HG03342 (cell line): ENCODE results near the gene AGFG2.

Experiments
- ATAC-seq: cut with Tn5 transposase; IDR thresholded peaks from one replicate; pipeline ENCODE4 v1.9.1; 2021; ENCODE audit warnings: mild to moderate bottlenecking, moderate library complexity; ENCODE audit not compliant: unreplicated experiment

Gene AGFG2

DNA sequence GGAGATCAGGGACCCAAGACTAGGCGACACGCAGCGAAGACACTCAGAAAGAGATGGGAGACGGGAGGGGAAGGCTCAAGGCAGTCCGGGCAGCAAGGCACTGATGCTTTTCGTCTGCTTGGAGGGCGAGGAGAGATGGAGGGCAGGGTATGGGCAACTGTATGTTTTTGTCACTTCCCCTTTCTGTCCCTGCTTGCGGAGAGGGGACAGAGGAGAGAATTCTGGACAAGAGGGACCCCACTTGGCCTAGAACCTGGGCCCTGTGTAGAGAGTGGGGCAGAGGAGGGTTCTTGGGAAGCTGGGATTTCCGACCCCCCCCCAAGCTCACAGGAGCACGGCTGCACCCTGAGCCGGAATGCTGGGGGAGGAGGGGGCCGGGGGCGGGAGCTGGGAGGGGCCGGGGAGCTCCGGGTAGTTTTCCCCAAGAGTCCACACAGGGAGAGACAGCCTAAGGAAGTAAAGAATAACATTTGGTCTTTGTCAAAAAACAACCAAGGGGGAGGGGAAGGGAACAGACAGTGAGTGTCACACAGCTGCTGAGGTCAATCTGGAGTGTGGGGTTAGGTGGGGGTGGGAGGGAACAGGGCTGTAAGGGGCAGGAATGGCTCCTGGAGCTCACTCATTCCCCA is 45.2 kb downstream of the AGFG2 start:
- ATAC-seq: no peak

DNA sequence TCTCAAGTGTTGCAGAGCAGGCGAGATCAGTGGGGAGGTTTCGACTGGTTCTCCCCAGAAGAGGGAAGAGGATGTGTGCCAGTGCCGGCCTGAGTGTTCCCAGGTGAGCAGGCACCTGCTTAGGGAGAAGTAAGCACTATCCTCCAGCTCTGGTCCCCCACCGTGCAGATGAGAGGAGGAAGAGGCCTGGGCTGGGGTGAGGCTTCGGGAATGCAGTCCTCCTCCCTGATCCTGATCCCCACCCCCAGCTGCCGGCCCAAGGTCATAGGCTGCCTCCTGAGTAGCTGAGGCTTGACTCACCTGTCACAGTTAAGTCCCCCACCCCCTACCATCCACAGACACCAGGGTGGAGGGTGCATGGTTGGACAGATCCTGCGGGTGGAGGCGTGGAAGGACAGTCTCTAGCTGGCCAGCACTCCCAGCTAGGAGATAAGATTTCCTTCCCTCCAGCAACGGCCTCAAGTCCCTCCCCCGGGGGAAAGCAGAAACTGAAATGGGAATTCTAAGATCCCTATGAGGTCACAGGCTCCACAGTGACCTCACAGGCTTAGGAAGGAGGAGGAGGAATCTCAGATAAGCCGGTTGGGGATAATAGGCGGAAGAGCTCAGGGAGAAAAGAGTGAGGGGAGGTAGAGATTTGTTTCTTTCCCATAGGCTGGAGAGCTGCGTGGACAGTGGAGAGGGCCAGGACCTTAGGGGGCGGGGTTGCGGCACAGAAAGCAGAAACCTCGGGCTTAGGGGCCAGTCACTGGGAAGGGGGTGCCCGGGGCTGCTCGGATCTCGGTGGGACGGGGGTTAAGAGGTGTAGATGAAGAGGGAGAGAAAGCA is 45.9 kb downstream of the AGFG2 start:
- ATAC-seq: no peak

DNA sequence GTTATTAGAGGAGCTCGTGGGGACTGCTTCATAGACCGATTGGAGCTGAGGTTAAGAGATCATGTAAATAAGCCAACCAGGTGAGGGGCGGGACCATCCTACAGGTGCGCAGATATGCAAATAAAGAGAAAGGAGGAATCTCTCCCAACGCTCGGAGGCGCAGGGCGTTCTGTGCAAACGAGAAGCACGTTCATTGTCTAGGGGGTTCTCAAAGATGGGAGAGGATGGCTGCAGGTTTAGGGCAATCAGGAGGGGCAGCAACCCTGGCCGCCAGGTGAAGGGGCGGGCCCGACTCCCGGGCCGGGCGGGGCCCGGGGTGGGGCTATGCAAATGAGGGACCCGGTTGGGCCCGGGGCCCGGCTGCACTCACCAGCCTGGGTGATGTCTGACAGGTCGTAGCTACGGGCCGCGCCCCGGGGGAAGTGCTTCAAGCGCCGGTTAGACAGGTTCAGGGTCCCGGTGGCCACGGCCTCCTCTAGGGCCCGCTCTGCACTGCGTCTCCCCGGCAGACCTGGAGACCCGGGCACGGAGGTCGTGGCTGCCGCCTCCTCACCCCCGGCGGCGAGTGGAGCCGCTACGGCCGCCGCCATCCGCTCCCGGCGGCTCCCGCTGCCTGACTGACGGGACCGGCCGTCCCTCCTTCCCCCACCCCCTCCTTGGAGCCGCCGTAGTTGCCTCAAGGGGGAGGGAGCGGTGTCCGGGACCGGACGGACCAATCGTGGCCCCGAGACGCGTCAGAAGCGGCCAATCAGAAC is 46.7 kb downstream of the AGFG2 start, which contains the start of gene LRCH4:
Gene LRCH4, minus strand, starts transcription at position 619 of the 755 bp plus-strand sequence. Its CDS starts 29 bp downstream, at position 590.
- peak; percentile 15 for ATAC-seq

DNA sequence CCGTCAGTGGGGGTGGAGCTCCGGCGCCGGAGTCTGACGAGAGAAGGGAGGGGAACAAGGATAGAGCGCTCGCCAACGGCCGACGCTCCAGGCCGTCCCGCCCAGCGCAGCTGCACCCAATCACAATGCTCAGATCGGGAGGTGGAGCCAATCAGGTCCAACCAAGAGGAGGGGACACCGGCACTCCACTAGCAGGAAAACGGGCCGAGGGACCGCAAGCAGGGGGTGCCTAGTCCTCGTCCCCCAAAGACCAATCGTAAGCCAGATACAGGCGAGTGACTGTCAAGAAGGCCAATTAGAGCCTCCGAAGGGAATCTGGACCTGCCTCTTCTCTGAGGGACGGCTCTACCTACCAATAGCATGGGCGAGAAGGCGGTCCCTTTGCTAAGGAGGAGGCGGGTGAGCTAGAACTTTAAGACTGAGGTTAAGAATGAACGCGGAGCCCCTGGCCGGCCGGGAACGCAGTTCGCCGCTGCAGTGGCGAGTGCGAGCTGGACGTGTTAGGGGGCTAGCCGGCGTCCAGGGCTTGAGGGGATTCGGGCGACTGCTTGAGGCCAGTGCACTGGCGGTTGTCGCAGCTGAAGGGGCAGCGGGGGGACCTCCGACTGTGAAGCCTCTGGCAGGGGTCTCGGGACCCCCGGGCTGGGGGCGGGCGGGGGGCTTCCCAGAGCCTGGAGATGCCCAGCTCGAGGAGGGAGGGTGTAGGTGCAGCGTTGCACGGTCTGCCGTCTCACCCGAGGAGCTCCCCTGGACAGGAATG is 47.4 kb downstream of the AGFG2 start, which contains the start of gene FBXO24:
Gene FBXO24, plus strand, starts transcription at position 63 of the 760 bp plus-strand sequence. Its CDS starts 298 bp downstream, at position 361.
- ATAC-seq: peak; percentile 86

DNA sequence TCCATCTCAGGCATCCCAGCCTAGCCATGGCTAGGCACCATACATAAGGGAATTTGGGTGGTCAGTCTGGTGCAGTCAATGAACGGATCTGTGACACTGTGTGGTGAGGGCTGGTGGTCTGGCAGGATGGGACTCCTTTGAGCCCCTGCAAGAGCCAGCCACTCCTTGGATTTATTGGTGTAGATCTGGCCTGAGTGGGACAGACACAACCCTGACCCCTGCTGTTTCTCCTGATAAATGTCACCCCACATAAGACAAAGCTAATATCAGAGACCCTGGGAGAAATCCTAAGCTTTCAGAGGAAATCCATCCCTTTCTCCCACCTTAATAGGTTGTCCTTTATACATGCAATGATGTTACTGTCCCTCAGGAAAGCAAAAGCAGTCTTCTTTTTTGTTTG is 49.4 kb downstream of the AGFG2 start:
- no peak for ATAC-seq

DNA sequence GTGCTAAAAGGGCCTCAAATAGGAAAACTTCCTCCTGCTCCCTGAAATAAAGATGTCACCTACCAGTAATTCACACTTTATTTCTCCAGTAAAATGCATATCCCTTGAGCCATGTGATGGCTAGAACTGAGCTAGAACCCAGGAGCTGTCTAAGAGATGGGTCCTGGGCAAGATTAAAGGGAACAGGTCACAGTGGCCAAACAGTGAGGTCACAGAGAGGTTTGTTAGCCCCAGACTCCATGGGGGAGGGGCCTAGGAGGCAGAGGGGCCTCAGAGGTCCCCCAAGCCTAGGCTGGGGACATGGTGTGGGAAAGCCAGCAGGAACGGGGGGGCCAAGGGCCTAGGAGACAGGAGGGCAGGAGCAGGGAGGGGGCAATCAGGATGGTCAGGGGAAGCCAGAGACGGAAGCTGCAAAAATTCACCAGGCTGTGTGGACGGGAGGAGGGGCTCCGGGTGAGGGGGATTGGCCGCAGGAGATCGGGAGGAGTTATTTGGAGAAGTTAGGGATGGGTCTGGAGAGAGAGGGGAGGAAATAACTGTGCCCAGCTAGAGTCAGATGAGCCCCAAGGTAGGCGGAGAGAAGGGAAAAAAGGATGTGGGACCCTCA is 50.4 kb downstream of the AGFG2 start:
- no peak for ATAC-seq

DNA sequence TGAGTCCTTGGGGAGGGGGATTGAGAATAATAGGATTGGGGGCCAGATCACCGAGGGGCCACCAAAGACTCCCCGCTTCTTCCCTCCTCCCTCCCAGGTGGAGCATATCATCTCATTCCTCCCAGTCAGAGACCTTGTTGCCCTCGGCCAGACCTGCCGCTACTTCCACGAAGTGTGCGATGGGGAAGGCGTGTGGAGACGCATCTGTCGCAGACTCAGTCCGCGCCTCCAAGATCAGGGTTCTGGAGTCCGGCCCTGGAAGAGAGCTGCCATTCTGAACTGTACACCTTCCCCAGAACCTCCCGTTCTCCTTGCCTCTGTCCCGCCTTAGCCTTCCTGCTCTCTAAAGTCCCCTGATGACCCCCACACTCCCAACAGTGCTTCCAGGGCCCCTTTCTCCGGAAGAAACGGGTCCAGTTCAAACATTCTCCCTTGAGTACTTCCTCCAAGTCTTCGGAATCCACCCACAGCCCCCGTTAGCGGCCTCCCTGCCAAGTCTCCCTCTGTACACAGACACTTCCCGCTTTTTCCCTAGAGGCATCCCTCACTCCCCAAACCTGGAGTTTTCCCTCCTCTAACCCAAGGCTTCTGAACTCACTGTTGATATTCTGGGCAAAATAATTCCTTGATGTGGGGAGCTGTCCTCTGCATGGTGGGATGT is 51.2 kb downstream of the AGFG2 start:
- no peak for ATAC-seq

DNA sequence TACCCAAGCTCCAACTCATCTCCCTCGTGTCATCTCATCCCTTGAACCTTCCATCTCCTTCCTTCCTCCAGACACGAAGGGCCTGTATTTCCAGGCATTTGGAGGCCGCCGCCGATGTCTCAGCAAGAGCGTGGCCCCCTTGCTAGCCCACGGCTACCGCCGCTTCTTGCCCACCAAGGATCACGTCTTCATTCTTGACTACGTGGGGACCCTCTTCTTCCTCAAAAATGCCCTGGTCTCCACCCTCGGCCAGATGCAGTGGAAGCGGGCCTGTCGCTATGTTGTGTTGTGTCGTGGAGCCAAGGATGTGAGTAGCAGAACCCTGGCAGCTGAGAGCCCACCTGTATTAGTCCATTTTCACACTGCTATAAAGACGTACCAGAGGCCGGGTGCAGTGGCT is 52.6 kb downstream of the AGFG2 start:
- no peak for ATAC-seq

DNA sequence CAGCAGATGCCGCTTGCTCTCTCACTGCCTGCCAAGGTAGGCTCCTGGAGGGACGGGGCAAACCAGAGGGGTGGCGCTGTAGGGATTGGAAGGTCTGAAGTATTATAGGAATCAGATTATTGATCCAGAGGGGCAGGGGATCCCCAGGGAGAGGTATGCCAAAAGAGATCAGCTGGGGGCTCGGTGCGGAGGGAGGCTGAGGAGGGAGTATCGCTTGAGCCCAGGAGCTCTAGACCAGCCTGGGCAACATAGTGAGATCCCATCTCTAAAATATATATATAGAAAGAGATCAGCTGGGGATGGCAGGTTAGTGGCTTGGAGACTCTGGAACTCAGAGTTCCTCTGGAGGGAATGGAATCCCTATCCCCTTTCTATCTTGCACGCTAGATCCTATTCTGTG is 56.2 kb downstream of the AGFG2 start:
- no peak for ATAC-seq

DNA sequence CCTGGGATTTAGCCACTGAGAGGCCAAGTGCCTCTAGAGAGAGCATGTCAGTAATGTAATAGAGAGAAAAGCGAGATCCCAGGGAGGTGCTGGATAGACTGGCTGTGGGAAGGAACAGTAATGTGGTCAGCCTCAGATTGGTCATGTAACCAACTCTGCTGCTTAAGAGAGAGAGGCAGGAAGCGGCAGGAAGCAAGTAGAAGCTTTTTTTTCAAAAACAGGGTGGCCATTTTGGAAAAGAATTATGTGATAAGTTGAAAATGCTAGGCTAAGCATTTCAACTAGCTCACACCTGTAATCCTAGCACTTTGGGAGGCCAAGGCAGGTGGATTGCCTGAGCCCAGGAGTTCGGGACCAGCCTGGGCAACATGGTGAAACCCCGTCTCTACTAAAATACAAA is 59.4 kb downstream of the AGFG2 start:
- ATAC-seq: no peak

DNA sequence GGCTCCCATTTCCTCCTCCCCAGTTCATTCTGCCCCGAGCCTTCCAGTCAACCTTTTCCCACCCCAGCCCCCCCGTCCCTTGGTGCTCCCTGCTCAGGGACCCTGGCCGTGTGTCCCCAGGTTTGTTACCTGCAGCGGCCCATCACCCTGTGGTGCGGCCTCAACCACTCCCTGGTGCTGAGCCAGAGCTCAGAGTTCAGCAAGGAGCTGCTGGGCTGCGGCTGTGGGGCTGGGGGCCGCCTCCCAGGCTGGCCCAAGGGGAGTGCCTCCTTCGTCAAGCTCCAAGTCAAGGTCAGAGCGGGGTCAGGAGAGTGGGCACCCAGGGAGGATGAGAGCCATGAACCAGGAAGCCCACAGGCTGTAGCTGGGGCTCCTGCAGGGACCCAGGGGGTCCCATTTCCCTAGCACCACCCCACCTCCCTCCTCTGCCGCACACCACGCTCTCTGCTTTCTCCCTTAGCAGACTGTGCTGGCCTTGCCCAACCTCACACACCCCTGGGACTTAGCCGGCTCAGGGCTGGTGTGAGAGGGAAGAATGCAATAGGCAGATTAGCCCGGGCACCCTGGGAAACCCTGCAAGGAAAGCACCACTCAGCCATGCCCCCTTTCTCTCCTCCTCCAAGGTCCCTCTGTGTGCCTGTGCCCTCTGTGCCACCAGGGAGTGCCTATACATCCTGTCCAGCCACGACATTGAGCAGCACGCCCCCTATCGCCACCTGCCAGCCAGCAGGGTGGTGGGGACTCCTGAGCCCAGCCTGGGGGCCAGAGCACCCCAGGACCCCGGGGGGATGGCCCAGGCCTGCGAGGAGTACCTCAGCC is 61.1 kb downstream of the AGFG2 start:
- no peak for ATAC-seq

DNA sequence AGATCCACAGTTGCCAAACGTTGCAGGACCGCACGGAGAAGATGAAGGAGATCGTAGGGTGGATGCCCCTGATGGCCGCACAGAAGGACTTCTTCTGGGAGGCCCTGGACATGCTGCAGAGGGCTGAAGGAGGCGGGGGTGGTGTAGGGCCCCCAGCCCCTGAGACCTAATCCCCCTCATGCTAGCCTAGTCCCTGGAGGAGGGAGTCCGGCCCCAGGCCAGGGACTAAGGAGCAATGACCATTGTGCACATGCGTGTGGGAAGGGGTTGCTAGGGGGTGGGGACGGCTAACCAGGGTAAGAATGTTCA is 61.7 kb downstream of the AGFG2 start:
- ATAC-seq: no peak

DNA sequence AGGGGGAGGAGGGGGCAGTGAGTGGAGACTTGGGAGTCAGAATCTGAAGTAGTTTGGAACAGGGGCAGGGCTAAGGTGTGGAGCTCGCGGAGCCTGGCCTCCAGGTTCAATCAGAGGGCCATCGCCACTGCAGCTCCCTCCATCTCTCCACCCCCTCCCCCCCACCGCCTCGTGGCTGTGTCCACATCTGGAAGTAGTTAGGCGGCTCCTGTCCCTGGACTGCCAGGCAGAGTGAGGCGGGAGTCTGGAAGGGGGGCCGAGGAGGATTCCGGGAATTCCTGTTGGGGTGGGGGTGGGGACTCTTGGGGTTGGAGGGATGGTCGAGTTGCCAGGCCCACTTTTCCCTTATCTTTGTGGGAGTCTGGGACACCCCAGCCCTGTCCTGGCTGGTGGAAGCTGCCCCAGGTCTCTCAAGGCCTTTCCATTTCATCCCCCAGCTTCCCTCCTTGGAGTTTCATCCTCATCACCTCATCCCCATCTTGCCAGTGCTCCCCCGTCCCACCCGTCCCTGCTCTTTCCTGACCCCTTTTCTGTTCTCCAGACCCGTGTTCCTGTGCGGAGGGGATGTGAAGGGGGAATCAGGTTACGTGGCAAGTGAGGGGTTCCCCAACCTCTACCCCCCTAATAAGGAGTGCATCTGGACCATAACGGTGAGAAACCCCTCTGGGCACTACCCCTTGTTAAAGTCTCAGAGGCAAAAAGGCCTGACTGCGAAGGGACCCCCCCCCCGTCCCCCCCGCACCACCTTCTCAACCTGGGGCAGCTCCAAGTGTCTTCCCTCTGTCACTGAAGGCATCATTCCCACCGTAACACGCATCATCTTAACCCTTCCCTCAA is 64.1 kb downstream of the AGFG2 start:
- ATAC-seq: no peak

DNA sequence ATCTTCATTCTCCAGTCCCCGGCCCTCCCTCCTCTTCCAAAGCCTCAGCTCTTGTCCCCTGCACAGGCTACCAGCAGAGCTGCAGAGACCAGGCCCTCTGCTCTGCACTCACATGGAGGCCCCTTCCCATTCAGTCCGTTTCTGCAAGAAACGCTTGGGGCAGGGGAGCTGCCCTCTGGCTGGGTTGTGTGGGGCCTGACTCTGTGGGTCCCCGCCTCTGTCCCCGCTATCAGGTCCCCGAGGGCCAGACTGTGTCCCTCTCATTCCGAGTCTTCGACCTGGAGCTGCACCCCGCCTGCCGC is 64.7 kb downstream of the AGFG2 start:
- peak; percentile 9 for ATAC-seq

DNA sequence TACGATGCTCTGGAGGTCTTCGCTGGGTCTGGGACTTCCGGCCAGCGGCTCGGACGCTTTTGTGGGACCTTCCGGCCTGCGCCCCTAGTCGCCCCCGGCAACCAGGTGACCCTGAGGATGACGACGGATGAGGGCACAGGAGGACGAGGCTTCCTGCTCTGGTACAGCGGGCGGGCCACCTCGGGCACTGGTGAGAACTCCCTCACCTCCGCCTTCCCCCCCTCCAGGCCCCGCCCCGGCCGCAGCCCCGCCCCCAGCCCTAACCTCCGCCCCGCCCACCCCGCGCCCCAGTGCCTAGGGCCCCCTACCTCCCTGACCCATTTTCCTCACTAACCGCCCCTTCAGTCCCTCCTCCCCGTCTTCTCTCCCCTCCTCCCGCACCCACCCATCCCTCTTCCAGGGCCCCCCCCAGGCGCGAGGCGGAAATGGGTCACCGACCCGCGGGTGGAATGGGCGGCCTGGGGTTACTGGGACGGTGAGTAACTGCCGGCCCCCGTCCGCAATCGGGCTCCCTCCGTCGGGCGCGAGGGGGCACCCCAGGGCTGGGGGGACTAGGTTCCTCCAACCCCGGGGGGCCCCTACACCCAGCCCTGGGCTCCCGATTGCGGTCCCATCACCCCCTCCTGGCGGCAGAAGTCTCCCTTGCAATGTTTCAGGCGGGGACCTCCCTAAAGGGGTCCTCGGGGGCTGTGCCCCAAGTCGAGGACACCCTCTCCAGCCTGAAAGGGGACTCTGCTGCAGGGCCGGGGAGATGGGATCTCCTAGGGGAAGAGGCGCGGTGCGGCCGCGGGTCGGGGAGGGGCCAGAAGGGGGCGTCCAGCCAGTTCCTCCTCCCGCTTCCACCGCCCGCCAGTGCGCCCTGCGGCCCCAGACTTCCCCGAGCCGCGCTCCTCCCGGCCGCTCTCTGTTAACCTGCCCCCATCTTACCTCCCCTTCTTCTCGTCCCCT is 65.3 kb downstream of the AGFG2 start:
- peak; percentile 51 for ATAC-seq

DNA sequence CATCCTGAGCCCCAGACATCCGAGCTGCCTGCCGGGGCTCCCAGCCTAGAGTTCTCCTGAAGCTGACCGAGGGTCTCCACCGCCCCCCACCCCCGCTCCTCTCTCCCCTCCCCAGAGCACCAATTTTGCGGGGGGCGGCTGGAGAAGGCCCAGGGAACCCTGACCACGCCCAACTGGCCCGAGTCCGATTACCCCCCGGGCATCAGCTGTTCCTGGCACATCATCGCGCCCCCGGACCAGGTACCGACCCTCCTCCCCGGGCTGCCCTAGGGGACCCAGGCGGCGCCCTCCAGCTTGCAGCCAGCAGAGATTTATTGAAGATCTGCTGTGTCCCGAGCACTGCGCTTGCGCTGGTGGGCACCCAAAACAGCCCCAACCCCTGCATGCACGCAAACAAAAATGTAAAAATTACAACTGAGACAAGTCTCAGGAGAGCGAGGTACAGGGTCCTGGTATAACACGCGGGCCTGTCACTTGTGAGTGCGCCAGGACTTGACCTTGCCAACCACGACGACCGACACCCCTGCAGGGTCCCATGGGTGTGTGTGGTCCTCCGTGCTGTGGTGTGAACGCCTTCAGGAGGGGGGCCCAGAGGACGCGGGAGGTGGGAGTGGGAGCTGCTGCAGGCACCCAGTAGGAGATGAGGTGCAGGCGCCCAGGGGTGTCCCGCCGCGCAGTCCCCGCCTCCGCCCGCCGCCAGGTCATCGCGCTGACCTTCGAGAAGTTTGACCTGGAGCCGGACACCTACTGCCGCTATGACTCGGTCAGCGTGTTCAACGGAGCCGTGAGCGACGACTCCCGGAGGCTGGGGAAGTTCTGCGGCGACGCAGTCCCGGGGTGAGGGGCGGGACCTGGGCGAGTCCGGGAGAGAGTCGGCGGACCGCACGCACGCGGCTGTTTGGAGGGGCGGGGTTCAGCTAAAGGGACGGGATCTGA is 66.2 kb downstream of the AGFG2 start:
- no peak for ATAC-seq
